WTC11 (cell line): ENCODE results near the gene FCHSD2. TPM values are rescaled to one million over a fixed set of nuclear protein-coding genes. Genes with fewer than 3 reads are reported as not detected.

Experiments used
- ATAC-seq: fragments of 200-7000 bp; cut with Tn5 transposase; 2 replicates; pipeline ENCODE4 v1.10.0; 2021; ENCODE audit warnings: mild to moderate bottlenecking, moderate library complexity
- CTCF ChIA-PET: fragments of 300-600 bp; sonication (Branson Sonifier 250); formaldehyde crosslinking; loops from one replicate; lab custom pipeline; 2021; ENCODE audit warnings: antibody characterized with exemption; lab: Charles Lee
- POLR2A ChIA-PET: fragments of 350-600 bp; sonication (Branson Sonifier 250); formaldehyde crosslinking; loops from one replicate; lab custom pipeline; 2021; ENCODE audit warnings: antibody characterized with exemption; lab: Charles Lee
- DNase-seq: peaks from one replicate; pipeline ENCODE4 v3.0.0; 2021; ENCODE audit warnings: low spot score
- H3K27ac Mint-ChIP-seq: 2 replicates; pipeline ENCODE4 v1.8.0; 2021; ENCODE audit warnings: mixed read lengths
- H3K27me3 Mint-ChIP-seq: 2 replicates; pipeline ENCODE4 v1.8.0; 2021; ENCODE audit warnings: low read depth, mild to moderate bottlenecking, moderate library complexity, mixed read lengths
- H3K36me3 Mint-ChIP-seq: 2 replicates; pipeline ENCODE4 v1.8.0; 2021; ENCODE audit warnings: mixed read lengths
- H3K4me1 Mint-ChIP-seq: 2 replicates; pipeline ENCODE4 v1.8.0; 2022; ENCODE audit warnings: mixed read lengths
- H3K4me3 Mint-ChIP-seq: 2 replicates; pipeline ENCODE4 v1.8.0; 2021; ENCODE audit warnings: mild to moderate bottlenecking, moderate library complexity, mixed read lengths
- H3K9me3 Mint-ChIP-seq: 2 replicates; pipeline ENCODE4 v1.8.0; 2021; ENCODE audit warnings: mixed read lengths
- GABPB1 ChIP-seq: sonication (generic); formaldehyde crosslinking; IDR thresholded peaks from 2 replicates; pipeline ENCODE4 v1.8.1; 2023; ENCODE audit warnings: mild to moderate bottlenecking, missing genetic modification reagents
- GRHL2 ChIP-seq: fragments of 250-450 bp; sonication (Bioruptor Pico); IDR thresholded peaks from 2 replicates; pipeline ENCODE4 v1.8.0; 2022; ENCODE audit warnings: mild to moderate bottlenecking, moderate library complexity; ENCODE audit not compliant: insufficient replicate concordance, severe bottlenecking
- IRF2 ChIP-seq: sonication (generic); formaldehyde crosslinking; IDR thresholded peaks from 2 replicates; pipeline ENCODE4 v1.8.0; 2022; ENCODE audit warnings: low read depth, missing genetic modification reagents, borderline replicate concordance
- NFYB ChIP-seq: sonication (generic); formaldehyde crosslinking; conservative IDR thresholded peaks from 2 replicates; pipeline ENCODE4 v1.8.0; 2022; ENCODE audit warnings: low read depth, missing genetic modification reagents
- OVOL2 ChIP-seq: fragments of 250-450 bp; sonication (Bioruptor Pico); IDR thresholded peaks from 2 replicates; pipeline ENCODE4 v1.9.0; 2021; ENCODE audit warnings: mild to moderate bottlenecking, borderline replicate concordance
- ZNF416 ChIP-seq: fragments of 250-450 bp; sonication (Bioruptor Pico); IDR thresholded peaks from 2 replicates; pipeline ENCODE4 v1.9.0; 2021; ENCODE audit warnings: mild to moderate bottlenecking, inconsistent platforms
- ZNF423 ChIP-seq: fragments of 250-450 bp; sonication (Bioruptor Pico); IDR thresholded peaks from 2 replicates; pipeline ENCODE4 v2.1.2; 2022; ENCODE audit warnings: mild to moderate bottlenecking, moderate library complexity
- total RNA-seq: library from RNA; stranded (reverse); gene quantifications from 3 replicates; pipeline ENCODE4 v1.2.3, GENCODE V29; 2021
- TF ChIP-seq, protein P1 (sequence below): fragments of 200-600 bp; IDR thresholded peaks from 2 replicates; pipeline ENCODE4 v1.8.0; 2022; ENCODE audit warnings: antibody characterized with exemption
- TF ChIP-seq, protein P2 (sequence below): sonication (generic); formaldehyde crosslinking; IDR thresholded peaks from 2 replicates; pipeline ENCODE4 v1.8.0; 2022; ENCODE audit warnings: missing genetic modification reagents
- TF ChIP-seq, protein P3 (sequence below): sonication (generic); formaldehyde crosslinking; IDR thresholded peaks from 2 replicates; pipeline ENCODE4 v1.8.1; 2023; ENCODE audit warnings: mild to moderate bottlenecking, missing genetic modification reagents, borderline replicate concordance
- TF ChIP-seq, protein P4 (sequence below): sonication (generic); formaldehyde crosslinking; conservative IDR thresholded peaks from 2 replicates; pipeline ENCODE4 v1.8.1; 2022; ENCODE audit warnings: mild to moderate bottlenecking, missing genetic modification reagents
- TF ChIP-seq, protein P5 (sequence below): fragments of 250-450 bp; sonication (Bioruptor Pico); IDR thresholded peaks from 2 replicates; pipeline ENCODE4 v1.9.0; 2021; ENCODE audit warnings: mild to moderate bottlenecking
- TF ChIP-seq, protein P6 (sequence below): sonication (generic); formaldehyde crosslinking; IDR thresholded peaks from 2 replicates; pipeline ENCODE4 v1.8.0; 2022; ENCODE audit warnings: mild to moderate bottlenecking, missing genetic modification reagents
- TF ChIP-seq, protein P7 (sequence below): fragments of 250-450 bp; sonication (Bioruptor Pico); IDR thresholded peaks from 2 replicates; pipeline ENCODE4 v1.9.0; 2021; ENCODE audit warnings: mild to moderate bottlenecking
- TF ChIP-seq, protein P8 (sequence below): sonication (generic); formaldehyde crosslinking; IDR thresholded peaks from 2 replicates; pipeline ENCODE4 v1.8.1; 2023; ENCODE audit warnings: mild to moderate bottlenecking, moderate library complexity, missing genetic modification reagents
- TF ChIP-seq, protein P9 (sequence below): sonication (generic); formaldehyde crosslinking; IDR thresholded peaks from 2 replicates; pipeline ENCODE4 v1.8.1; 2022; ENCODE audit warnings: mild to moderate bottlenecking, missing genetic modification reagents, moderate library complexity, borderline replicate concordance
- TF ChIP-seq, protein P10 (sequence below): sonication (generic); formaldehyde crosslinking; IDR thresholded peaks from 2 replicates; pipeline ENCODE4 v1.8.1; 2023; ENCODE audit warnings: mild to moderate bottlenecking, missing genetic modification reagents, moderate library complexity

FCHSD2 gene
- total RNA-seq, 1 experiment from 2014 or later = 10.1 TPM

DNA sequence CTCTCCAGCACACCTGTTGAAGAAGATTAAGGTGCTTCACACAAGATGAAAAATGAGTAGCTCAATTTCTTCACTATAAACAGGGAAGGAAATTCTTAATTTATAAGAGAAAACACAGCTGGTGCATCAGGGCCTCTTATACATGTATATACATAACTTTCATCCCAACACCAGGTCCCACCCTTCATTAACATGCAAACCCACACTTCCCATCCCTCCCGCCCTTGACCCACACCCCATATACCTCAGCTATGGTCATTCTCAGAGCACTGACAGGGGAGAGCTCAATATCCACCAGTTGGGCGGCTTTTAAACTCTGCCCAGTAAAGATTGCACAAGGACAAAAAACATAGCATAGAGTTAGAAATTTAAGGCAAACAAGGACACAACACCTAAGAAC is 242.1 kb downstream of the FCHSD2 start (continued):
- TF ChIP-seq, protein P1, sequence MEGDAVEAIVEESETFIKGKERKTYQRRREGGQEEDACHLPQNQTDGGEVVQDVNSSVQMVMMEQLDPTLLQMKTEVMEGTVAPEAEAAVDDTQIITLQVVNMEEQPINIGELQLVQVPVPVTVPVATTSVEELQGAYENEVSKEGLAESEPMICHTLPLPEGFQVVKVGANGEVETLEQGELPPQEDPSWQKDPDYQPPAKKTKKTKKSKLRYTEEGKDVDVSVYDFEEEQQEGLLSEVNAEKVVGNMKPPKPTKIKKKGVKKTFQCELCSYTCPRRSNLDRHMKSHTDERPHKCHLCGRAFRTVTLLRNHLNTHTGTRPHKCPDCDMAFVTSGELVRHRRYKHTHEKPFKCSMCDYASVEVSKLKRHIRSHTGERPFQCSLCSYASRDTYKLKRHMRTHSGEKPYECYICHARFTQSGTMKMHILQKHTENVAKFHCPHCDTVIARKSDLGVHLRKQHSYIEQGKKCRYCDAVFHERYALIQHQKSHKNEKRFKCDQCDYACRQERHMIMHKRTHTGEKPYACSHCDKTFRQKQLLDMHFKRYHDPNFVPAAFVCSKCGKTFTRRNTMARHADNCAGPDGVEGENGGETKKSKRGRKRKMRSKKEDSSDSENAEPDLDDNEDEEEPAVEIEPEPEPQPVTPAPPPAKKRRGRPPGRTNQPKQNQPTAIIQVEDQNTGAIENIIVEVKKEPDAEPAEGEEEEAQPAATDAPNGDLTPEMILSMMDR = no peak
- TF ChIP-seq, protein P2, sequence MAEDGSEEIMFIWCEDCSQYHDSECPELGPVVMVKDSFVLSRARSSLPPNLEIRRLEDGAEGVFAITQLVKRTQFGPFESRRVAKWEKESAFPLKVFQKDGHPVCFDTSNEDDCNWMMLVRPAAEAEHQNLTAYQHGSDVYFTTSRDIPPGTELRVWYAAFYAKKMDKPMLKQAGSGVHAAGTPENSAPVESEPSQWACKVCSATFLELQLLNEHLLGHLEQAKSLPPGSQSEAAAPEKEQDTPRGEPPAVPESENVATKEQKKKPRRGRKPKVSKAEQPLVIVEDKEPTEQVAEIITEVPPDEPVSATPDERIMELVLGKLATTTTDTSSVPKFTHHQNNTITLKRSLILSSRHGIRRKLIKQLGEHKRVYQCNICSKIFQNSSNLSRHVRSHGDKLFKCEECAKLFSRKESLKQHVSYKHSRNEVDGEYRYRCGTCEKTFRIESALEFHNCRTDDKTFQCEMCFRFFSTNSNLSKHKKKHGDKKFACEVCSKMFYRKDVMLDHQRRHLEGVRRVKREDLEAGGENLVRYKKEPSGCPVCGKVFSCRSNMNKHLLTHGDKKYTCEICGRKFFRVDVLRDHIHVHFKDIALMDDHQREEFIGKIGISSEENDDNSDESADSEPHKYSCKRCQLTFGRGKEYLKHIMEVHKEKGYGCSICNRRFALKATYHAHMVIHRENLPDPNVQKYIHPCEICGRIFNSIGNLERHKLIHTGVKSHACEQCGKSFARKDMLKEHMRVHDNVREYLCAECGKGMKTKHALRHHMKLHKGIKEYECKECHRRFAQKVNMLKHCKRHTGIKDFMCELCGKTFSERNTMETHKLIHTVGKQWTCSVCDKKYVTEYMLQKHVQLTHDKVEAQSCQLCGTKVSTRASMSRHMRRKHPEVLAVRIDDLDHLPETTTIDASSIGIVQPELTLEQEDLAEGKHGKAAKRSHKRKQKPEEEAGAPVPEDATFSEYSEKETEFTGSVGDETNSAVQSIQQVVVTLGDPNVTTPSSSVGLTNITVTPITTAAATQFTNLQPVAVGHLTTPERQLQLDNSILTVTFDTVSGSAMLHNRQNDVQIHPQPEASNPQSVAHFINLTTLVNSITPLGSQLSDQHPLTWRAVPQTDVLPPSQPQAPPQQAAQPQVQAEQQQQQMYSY (CRISPR knock-in tag) = no peak
- TF ChIP-seq GRHL2 (no peak), IRF2 (CRISPR knock-in tag) (no peak)

DNA sequence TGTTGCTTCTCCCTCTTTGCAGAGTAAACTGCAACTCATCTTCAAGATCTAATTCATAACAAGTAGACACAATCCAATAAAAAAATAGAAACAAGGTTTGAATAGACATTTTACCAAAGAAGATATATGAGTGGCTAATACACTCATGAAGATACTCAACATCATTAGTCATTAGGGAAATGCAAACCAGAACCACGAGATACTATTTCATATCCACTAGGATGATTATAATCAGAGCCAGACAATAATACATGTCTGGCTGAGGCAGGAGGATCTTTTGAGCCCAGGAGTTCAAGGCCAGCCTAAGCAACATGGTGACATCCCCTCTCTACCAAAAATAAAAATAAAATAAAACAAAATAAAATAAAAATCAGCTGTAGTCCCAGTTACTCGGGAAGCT is 242.9 kb downstream of the FCHSD2 start:
- Mint-ChIP-seq H3K4me3 (no peak overlapping the region), H3K9me3 (no peaks in the 10 kb centered on the region), H3K36me3 (no peaks in the 10 kb centered on the region), H3K27me3 (no peaks in the 10 kb centered on the region), H3K4me1 (peaks cover 15% of the 10 kb centered on the region), H3K27ac (no peak overlapping the region)
- CTCF ChIA-PET = interaction anchor here (1.2 kb wide), 1 partner anchor 243 kb away, joined by 8 read pairs; the partner anchor contains the start of gene FCHSD2
- DNase-seq (no peak), ATAC-seq (no peak)
- POLR2A ChIA-PET = no interaction called here
- no peak for TF ChIP-seq GRHL2
- TF ChIP-seq ZNF423 = no peak
- TF ChIP-seq NFYB (CRISPR knock-in tag) = no peak
- TF ChIP-seq, protein P3, sequence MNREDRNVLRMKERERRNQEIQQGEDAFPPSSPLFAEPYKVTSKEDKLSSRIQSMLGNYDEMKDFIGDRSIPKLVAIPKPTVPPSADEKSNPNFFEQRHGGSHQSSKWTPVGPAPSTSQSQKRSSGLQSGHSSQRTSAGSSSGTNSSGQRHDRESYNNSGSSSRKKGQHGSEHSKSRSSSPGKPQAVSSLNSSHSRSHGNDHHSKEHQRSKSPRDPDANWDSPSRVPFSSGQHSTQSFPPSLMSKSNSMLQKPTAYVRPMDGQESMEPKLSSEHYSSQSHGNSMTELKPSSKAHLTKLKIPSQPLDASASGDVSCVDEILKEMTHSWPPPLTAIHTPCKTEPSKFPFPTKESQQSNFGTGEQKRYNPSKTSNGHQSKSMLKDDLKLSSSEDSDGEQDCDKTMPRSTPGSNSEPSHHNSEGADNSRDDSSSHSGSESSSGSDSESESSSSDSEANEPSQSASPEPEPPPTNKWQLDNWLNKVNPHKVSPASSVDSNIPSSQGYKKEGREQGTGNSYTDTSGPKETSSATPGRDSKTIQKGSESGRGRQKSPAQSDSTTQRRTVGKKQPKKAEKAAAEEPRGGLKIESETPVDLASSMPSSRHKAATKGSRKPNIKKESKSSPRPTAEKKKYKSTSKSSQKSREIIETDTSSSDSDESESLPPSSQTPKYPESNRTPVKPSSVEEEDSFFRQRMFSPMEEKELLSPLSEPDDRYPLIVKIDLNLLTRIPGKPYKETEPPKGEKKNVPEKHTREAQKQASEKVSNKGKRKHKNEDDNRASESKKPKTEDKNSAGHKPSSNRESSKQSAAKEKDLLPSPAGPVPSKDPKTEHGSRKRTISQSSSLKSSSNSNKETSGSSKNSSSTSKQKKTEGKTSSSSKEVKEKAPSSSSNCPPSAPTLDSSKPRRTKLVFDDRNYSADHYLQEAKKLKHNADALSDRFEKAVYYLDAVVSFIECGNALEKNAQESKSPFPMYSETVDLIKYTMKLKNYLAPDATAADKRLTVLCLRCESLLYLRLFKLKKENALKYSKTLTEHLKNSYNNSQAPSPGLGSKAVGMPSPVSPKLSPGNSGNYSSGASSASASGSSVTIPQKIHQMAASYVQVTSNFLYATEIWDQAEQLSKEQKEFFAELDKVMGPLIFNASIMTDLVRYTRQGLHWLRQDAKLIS (CRISPR knock-in tag) = no peak
- TF ChIP-seq, protein P4, sequence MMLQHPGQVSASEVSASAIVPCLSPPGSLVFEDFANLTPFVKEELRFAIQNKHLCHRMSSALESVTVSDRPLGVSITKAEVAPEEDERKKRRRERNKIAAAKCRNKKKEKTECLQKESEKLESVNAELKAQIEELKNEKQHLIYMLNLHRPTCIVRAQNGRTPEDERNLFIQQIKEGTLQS = no peak
- TF ChIP-seq, protein P5, sequence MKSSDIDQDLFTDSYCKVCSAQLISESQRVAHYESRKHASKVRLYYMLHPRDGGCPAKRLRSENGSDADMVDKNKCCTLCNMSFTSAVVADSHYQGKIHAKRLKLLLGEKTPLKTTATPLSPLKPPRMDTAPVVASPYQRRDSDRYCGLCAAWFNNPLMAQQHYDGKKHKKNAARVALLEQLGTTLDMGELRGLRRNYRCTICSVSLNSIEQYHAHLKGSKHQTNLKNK (CRISPR knock-in tag) = no peak
- TF ChIP-seq, protein P6, sequence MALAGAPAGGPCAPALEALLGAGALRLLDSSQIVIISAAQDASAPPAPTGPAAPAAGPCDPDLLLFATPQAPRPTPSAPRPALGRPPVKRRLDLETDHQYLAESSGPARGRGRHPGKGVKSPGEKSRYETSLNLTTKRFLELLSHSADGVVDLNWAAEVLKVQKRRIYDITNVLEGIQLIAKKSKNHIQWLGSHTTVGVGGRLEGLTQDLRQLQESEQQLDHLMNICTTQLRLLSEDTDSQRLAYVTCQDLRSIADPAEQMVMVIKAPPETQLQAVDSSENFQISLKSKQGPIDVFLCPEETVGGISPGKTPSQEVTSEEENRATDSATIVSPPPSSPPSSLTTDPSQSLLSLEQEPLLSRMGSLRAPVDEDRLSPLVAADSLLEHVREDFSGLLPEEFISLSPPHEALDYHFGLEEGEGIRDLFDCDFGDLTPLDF (CRISPR knock-in tag) = no peak
- TF ChIP-seq, protein P7, sequence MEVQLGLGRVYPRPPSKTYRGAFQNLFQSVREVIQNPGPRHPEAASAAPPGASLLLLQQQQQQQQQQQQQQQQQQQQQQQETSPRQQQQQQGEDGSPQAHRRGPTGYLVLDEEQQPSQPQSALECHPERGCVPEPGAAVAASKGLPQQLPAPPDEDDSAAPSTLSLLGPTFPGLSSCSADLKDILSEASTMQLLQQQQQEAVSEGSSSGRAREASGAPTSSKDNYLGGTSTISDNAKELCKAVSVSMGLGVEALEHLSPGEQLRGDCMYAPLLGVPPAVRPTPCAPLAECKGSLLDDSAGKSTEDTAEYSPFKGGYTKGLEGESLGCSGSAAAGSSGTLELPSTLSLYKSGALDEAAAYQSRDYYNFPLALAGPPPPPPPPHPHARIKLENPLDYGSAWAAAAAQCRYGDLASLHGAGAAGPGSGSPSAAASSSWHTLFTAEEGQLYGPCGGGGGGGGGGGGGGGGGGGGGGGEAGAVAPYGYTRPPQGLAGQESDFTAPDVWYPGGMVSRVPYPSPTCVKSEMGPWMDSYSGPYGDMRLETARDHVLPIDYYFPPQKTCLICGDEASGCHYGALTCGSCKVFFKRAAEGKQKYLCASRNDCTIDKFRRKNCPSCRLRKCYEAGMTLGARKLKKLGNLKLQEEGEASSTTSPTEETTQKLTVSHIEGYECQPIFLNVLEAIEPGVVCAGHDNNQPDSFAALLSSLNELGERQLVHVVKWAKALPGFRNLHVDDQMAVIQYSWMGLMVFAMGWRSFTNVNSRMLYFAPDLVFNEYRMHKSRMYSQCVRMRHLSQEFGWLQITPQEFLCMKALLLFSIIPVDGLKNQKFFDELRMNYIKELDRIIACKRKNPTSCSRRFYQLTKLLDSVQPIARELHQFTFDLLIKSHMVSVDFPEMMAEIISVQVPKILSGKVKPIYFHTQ (CRISPR knock-in tag) = no peak
- TF ChIP-seq, protein P8, sequence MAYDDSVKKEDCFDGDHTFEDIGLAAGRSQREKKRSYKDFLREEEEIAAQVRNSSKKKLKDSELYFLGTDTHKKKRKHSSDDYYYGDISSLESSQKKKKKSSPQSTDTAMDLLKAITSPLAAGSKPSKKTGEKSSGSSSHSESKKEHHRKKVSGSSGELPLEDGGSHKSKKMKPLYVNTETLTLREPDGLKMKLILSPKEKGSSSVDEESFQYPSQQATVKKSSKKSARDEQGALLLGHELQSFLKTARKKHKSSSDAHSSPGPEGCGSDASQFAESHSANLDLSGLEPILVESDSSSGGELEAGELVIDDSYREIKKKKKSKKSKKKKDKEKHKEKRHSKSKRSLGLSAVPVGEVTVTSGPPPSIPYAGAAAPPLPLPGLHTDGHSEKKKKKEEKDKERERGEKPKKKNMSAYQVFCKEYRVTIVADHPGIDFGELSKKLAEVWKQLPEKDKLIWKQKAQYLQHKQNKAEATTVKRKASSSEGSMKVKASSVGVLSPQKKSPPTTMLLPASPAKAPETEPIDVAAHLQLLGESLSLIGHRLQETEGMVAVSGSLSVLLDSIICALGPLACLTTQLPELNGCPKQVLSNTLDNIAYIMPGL (CRISPR knock-in tag) = no peak
- TF ChIP-seq, protein P9, sequence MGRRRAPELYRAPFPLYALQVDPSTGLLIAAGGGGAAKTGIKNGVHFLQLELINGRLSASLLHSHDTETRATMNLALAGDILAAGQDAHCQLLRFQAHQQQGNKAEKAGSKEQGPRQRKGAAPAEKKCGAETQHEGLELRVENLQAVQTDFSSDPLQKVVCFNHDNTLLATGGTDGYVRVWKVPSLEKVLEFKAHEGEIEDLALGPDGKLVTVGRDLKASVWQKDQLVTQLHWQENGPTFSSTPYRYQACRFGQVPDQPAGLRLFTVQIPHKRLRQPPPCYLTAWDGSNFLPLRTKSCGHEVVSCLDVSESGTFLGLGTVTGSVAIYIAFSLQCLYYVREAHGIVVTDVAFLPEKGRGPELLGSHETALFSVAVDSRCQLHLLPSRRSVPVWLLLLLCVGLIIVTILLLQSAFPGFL = no peak
- TF ChIP-seq OVOL2 = no peak
- no peak for TF ChIP-seq ZNF416 (CRISPR knock-in tag)
- no peak for TF ChIP-seq GABPB1 (CRISPR knock-in tag)
- TF ChIP-seq, protein P10, sequence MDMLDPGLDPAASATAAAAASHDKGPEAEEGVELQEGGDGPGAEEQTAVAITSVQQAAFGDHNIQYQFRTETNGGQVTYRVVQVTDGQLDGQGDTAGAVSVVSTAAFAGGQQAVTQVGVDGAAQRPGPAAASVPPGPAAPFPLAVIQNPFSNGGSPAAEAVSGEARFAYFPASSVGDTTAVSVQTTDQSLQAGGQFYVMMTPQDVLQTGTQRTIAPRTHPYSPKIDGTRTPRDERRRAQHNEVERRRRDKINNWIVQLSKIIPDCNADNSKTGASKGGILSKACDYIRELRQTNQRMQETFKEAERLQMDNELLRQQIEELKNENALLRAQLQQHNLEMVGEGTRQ (CRISPR knock-in tag) = no peak
